OCI-LY3 (cell line): ENCODE measurements around the gene ARHGAP9.

Experiments
- H2AFZ ChIP-seq: fragments of 200-600, 300-600 bp; shearing (Covaris generic); 2 replicates; pipeline ENCODE4 v1.6.0; 2014; ENCODE audit warnings: antibody characterized with exemption, low read depth, low read length
- H3K27ac ChIP-seq: fragments of 200-600, 300-600 bp; sonication (generic); 2 replicates; pipeline ENCODE4 v1.5.1; 2014; ENCODE audit warnings: mild to moderate bottlenecking, low read length, moderate library complexity, mixed read lengths
- H3K27me3 ChIP-seq: fragments of 200-600, 300-600 bp; sonication (generic); 2 replicates; pipeline ENCODE4 v1.6.1; 2014; ENCODE audit warnings: low read depth, low read length, mixed read lengths
- H3K36me3 ChIP-seq: fragments of 200-600, 300-600 bp; sonication (generic); replicated peaks from 2 replicates; pipeline ENCODE3; 2014; ENCODE audit warnings: low read depth, low read length, mixed read lengths
- H3K4me1 ChIP-seq: fragments of 300-600, 200-600 bp; sonication (generic); 2 replicates; pipeline ENCODE4 v1.6.1; 2014; ENCODE audit warnings: low read length, mixed read lengths
- H3K4me2 ChIP-seq: fragments of 200-600, 300-600 bp; sonication (generic); 2 replicates; pipeline ENCODE4 v1.6.1; 2014; ENCODE audit warnings: low read length, mixed read lengths
- H3K4me3 ChIP-seq: fragments of 300-600, 200-600 bp; sonication (generic); 2 replicates; pipeline ENCODE4 v1.5.1; 2014; ENCODE audit warnings: antibody characterized with exemption, mild to moderate bottlenecking, low read length, moderate library complexity
- H3K79me2 ChIP-seq: fragments of 300-600, 200-600 bp; shearing (Covaris generic); 2 replicates; pipeline ENCODE4 v1.6.1; 2014; ENCODE audit warnings: mild to moderate bottlenecking, low read length, mixed read lengths
- H3K9ac ChIP-seq: fragments of 300-600, 200-600 bp; shearing (Covaris generic); 2 replicates; pipeline ENCODE4 v1.6.0; 2014; ENCODE audit warnings: mild to moderate bottlenecking, low read length, moderate library complexity
- H3K9me3 ChIP-seq: fragments of 200-600, 300-600 bp; shearing (Covaris generic); 2 replicates; pipeline ENCODE4 v1.6.1; 2014; ENCODE audit warnings: low read length, mixed read lengths; ENCODE audit not compliant: insufficient read depth
- H4K20me1 ChIP-seq: fragments of 200-600, 300-600 bp; sonication (generic); 2 replicates; pipeline ENCODE4 v1.6.1; 2016; ENCODE audit warnings: low read length, mixed read lengths; ENCODE audit not compliant: insufficient read depth
- EZH2phosphoT487 ChIP-seq: fragments of 200-600 bp; shearing (Covaris generic); IDR thresholded peaks from 2 replicates; pipeline ENCODE4 v1.6.1; 2018; ENCODE audit warnings: antibody characterized with exemption, mixed run types, low read depth
- TF ChIP-seq, protein P1 (sequence below): fragments of 200-600, 300-600 bp; sonication (generic); IDR thresholded peaks from 2 replicates; pipeline ENCODE4 v1.5.1; 2014; ENCODE audit warnings: antibody characterized with exemption, low read length, low read depth

Gene ARHGAP9

DNA sequence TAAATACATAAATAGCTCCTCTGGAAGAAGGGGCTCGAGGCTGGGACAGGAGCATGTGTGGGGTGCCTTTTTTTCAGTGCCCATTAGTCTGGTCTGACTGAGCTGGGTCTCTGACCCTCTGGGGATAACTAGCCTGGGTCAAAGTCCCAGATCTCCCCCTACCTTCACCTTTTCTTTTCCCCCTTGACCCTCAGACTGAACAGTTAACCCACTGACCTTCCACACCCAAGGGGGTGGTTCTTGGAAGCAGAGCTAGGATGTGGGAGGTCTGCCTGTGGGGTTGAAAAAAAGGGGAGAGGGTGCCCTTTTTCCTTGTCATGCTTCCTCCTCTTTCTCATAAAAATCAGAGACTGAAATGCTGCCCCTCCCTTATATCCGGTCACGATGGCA lies 21.0 kb downstream of the ARHGAP9 start:
- peaks cover 47% of the 10 kb centered on the region for H3K4me1 ChIP-seq
- H2AFZ ChIP-seq, result peak overlapping the region; percentile 70
- H3K4me2 ChIP-seq, result peak overlapping the region; percentile 79
- no peaks in the 10 kb centered on the region for H3K79me2 ChIP-seq
- H3K4me3 ChIP-seq, result peak overlapping the region; percentile 78
- no peaks in the 10 kb centered on the region for H3K36me3 ChIP-seq
- H3K27ac ChIP-seq, result peak overlapping the region; percentile 81
- H4K20me1 ChIP-seq, result no peaks in the 10 kb centered on the region
- H3K27me3 ChIP-seq, result peaks cover 5% of the 10 kb centered on the region
- TF ChIP-seq, protein P1, sequence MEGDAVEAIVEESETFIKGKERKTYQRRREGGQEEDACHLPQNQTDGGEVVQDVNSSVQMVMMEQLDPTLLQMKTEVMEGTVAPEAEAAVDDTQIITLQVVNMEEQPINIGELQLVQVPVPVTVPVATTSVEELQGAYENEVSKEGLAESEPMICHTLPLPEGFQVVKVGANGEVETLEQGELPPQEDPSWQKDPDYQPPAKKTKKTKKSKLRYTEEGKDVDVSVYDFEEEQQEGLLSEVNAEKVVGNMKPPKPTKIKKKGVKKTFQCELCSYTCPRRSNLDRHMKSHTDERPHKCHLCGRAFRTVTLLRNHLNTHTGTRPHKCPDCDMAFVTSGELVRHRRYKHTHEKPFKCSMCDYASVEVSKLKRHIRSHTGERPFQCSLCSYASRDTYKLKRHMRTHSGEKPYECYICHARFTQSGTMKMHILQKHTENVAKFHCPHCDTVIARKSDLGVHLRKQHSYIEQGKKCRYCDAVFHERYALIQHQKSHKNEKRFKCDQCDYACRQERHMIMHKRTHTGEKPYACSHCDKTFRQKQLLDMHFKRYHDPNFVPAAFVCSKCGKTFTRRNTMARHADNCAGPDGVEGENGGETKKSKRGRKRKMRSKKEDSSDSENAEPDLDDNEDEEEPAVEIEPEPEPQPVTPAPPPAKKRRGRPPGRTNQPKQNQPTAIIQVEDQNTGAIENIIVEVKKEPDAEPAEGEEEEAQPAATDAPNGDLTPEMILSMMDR, result no peak
- TF ChIP-seq EZH2phosphoT487, result no peak
- no peaks in the 10 kb centered on the region for H3K9me3 ChIP-seq
- H3K9ac ChIP-seq, result peak overlapping the region; percentile 91

DNA sequence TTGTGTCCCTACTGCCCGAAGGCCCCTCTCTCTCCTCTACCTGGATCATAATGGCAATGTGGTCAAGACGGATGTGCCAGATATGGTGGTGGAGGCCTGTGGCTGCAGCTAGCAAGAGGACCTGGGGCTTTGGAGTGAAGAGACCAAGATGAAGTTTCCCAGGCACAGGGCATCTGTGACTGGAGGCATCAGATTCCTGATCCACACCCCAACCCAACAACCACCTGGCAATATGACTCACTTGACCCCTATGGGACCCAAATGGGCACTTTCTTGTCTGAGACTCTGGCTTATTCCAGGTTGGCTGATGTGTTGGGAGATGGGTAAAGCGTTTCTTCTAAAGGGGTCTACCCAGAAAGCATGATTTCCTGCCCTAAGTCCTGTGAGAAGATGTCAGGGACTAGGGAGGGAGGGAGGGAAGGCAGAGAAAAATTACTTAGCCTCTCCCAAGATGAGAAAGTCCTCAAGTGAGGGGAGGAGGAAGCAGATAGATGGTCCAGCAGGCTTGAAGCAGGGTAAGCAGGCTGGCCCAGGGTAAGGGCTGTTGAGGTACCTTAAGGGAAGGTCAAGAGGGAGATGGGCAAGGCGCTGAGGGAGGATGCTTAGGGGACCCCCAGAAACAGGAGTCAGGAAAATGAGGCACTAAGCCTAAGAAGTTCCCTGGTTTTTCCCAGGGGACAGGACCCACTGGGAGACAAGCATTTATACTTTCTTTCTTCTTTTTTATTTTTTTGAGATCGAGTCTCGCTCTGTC lies 22.8 kb downstream of the ARHGAP9 start:
- H3K36me3 ChIP-seq, result no peaks in the 10 kb centered on the region
- no peak overlapping the region for H3K4me3 ChIP-seq
- no peak overlapping the region for H2AFZ ChIP-seq
- H3K79me2 ChIP-seq, result no peaks in the 10 kb centered on the region
- H4K20me1 ChIP-seq, result no peaks in the 10 kb centered on the region
- no peak overlapping the region for H3K9ac ChIP-seq
- TF ChIP-seq, protein P1, result no peak
- no peak for TF ChIP-seq EZH2phosphoT487
- H3K4me1 ChIP-seq, result peaks cover 46% of the 10 kb centered on the region
- H3K4me2 ChIP-seq, result no peak overlapping the region
- H3K27me3 ChIP-seq, result peaks cover 5% of the 10 kb centered on the region
- H3K9me3 ChIP-seq, result no peaks in the 10 kb centered on the region
- no peak overlapping the region for H3K27ac ChIP-seq

DNA sequence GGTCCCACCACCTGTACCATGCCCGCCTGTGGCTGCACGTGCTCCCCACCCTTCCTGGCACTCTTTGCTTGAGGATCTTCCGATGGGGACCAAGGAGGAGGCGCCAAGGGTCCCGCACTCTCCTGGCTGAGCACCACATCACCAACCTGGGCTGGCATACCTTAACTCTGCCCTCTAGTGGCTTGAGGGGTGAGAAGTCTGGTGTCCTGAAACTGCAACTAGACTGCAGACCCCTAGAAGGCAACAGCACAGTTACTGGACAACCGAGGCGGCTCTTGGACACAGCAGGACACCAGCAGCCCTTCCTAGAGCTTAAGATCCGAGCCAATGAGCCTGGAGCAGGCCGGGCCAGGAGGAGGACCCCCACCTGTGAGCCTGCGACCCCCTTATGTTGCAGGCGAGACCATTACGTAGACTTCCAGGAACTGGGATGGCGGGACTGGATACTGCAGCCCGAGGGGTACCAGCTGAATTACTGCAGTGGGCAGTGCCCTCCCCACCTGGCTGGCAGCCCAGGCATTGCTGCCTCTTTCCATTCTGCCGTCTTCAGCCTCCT lies 23.4 kb downstream of the ARHGAP9 start:
- Histone ChIP-seq H3K79me2 (no peaks in the 10 kb centered on the region), H3K27me3 (peaks cover 5% of the 10 kb centered on the region), H3K4me2 (peak overlapping the region; percentile 94), H3K9me3 (no peaks in the 10 kb centered on the region), H3K4me1 (peaks cover 45% of the 10 kb centered on the region), H3K9ac (peak overlapping the region; percentile 46), H4K20me1 (no peaks in the 10 kb centered on the region), H2AFZ (peak overlapping the region; percentile 77), H3K27ac (no peak overlapping the region), H3K4me3 (peak overlapping the region; percentile 75), H3K36me3 (no peaks in the 10 kb centered on the region)
- TF ChIP-seq, protein P1, result peak; percentile 87
- TF ChIP-seq EZH2phosphoT487, result no peak

DNA sequence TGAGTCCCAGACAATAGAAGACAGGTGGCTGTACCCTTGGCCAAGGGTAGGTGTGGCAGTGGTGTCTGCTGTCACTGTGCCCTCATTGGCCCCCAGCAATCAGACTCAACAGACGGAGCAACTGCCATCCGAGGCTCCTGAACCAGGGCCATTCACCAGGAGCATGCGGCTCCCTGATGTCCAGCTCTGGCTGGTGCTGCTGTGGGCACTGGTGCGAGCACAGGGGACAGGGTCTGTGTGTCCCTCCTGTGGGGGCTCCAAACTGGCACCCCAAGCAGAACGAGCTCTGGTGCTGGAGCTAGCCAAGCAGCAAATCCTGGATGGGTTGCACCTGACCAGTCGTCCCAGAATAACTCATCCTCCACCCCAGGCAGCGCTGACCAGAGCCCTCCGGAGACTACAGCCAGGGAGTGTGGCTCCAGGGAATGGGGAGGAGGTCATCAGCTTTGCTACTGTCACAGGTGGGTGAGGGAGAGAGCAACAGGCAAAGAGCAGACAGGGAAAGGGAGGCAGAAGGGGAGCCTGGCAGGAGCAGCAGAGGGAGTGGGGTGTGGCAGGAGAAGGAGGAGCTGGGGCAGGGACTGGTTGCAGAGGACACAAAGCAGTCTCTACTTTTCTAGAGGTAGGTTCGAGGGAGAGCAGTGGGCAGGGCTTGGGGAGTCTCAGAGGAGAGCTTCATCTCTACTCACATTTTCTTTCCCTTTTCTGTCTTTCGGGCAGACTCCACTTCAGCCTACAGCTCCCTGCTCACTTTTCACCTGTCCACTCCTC lies 24.1 kb downstream of the ARHGAP9 start:
- Histone ChIP-seq H2AFZ (peak overlapping the region; percentile 77), H3K27me3 (no peaks in the 10 kb centered on the region), H3K27ac (no peak overlapping the region), H3K9ac (peak overlapping the region; percentile 46), H3K36me3 (no peaks in the 10 kb centered on the region), H3K9me3 (no peaks in the 10 kb centered on the region), H3K4me1 (peaks cover 38% of the 10 kb centered on the region), H3K79me2 (no peaks in the 10 kb centered on the region), H4K20me1 (no peaks in the 10 kb centered on the region), H3K4me3 (peak overlapping the region; percentile 75), H3K4me2 (peak overlapping the region; percentile 94)
- TF ChIP-seq, protein P1, result no peak
- no peak for TF ChIP-seq EZH2phosphoT487
